ENCODE data around the gene TSPAN15. TPM values are rescaled to one million over a fixed set of nuclear protein-coding genes. Genes with fewer than 3 reads are reported as not detected.

TSPAN15 gene
- total RNA-seq, 2 donors from 2014 or later, result 4.7 to 9.9 TPM

DNA sequence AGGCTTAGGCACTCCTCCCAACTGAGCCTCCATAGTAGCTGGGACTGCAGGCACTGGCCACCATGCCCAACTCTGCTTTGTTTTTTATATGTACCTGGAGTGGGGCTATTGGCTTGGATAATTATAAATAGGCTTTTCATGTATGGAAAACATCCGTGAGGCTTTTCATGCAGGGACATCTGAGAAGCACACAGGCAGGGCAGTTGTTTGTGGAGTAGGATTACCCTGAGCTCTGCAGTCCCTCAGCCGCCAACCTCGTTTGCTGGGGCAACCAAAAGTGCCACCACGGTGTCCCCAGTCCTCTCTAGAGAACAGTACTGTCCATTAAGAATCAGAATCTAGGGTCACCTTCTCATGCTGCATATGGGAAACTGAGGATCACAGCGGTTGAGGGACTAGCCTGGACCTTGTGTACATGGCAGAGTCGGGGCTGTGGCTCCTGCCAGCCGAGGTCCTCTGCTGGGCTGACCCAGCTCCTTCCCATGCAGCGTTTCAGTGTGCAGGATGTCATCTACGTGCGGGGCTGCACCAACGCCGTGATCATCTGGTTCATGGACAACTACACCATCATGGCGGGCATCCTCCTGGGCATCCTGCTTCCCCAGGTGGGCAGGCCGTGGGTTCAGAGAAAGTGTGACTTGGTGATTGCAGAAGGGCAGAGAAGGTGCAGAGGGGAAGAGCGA is 54.5 kb downstream of the TSPAN15 start:
- no peaks in the 10 kb centered on the region for H3K36me3 ChIP-seq
- ATAC-seq (ENCODE audit: insufficient number of reproducible peaks, low FRiP score, low read depth), result no peak
- H3K27me3 ChIP-seq (replicated peaks; ENCODE audit: insufficient read depth), result no peaks in the 10 kb centered on the region
- H3K4me3 ChIP-seq, result no peak overlapping the region
- H3K9me3 ChIP-seq, result no peaks in the 10 kb centered on the region
- TF ChIP-seq, protein P1, sequence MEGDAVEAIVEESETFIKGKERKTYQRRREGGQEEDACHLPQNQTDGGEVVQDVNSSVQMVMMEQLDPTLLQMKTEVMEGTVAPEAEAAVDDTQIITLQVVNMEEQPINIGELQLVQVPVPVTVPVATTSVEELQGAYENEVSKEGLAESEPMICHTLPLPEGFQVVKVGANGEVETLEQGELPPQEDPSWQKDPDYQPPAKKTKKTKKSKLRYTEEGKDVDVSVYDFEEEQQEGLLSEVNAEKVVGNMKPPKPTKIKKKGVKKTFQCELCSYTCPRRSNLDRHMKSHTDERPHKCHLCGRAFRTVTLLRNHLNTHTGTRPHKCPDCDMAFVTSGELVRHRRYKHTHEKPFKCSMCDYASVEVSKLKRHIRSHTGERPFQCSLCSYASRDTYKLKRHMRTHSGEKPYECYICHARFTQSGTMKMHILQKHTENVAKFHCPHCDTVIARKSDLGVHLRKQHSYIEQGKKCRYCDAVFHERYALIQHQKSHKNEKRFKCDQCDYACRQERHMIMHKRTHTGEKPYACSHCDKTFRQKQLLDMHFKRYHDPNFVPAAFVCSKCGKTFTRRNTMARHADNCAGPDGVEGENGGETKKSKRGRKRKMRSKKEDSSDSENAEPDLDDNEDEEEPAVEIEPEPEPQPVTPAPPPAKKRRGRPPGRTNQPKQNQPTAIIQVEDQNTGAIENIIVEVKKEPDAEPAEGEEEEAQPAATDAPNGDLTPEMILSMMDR (IDR thresholded peaks at IDR 0.05), result no peak
- no peak for DNase-seq (ENCODE audit: low spot score)
- H3K27ac ChIP-seq, result no peak overlapping the region
- peaks cover 0 to 5% of the 10 kb centered on the region in 2 donors for H3K4me1 ChIP-seq (ENCODE audit: control insufficient read depth in 1 of 2, low read depth in 2 of 2)

DNA sequence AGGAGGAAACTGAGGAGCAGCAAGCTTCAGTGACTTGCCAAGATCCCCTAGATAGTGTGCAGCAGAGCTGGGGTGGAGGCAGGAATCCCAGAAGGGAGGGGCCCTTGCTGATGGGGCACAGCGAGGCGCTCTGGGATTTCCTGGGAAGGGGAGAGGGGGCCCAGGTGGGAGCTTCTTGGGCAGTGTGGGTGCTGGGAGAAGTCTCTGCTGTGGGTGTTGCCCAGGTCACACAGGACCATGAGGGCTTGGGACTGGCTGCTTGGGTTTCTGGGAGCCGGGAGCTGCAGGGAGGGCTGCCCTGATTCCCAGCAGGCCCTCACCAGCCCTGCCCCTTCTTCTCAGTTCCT is 55.2 kb downstream of the TSPAN15 start:
- TF ChIP-seq, protein P1 (IDR thresholded peaks at IDR 0.05), result no peak
- no peak overlapping the region for H3K4me3 ChIP-seq
- no peaks in the 10 kb centered on the region for H3K27me3 ChIP-seq (replicated peaks; ENCODE audit: insufficient read depth)
- no peaks in the 10 kb centered on the region for H3K36me3 ChIP-seq
- no peak for ATAC-seq (ENCODE audit: insufficient number of reproducible peaks, low FRiP score, low read depth)
- H3K27ac ChIP-seq, result no peak overlapping the region
- no peak for DNase-seq (ENCODE audit: low spot score)
- H3K4me1 ChIP-seq (ENCODE audit: control insufficient read depth in 1 of 2, low read depth in 2 of 2), result peaks cover 0 to 5% of the 10 kb centered on the region in 2 donors
- H3K9me3 ChIP-seq, result no peaks in the 10 kb centered on the region

DNA sequence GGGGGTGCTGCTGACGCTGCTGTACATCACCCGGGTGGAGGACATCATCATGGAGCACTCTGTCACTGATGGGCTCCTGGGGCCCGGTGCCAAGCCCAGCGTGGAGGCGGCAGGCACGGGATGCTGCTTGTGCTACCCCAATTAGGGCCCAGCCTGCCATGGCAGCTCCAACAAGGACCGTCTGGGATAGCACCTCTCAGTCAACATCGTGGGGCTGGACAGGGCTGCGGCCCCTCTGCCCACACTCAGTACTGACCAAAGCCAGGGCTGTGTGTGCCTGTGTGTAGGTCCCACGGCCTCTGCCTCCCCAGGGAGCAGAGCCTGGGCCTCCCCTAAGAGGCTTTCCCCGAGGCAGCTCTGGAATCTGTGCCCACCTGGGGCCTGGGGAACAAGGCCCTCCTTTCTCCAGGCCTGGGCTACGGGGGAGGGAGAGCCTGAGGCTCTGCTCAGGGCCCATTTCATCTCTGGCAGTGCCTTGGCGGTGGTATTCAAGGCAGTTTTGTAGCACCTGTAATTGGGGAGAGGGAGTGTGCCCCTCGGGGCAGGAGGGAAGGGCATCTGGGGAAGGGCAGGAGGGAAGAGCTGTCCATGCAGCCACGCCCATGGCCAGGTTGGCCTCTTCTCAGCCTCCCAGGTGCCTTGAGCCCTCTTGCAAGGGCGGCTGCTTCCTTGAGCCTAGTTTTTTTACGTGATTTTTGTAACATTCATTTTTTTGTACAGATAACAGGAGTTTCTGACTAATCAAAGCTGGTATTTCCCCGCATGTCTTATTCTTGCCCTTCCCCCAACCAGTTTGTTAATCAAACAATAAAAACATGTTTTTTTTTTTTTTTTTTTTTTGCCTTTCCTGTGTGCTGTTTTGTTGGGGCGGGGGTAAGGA is 55.8 kb downstream of the TSPAN15 start:
- no peaks in the 10 kb centered on the region for H3K36me3 ChIP-seq
- peak overlapping the region; percentile 60 for H3K4me3 ChIP-seq
- DNase-seq (ENCODE audit: low spot score) (no peak), ATAC-seq (ENCODE audit: insufficient number of reproducible peaks, low FRiP score, low read depth) (no peak)
- TF ChIP-seq, protein P1 (IDR thresholded peaks at IDR 0.05), result no peak
- no peaks in the 10 kb centered on the region for H3K27me3 ChIP-seq (replicated peaks; ENCODE audit: insufficient read depth)
- H3K9me3 ChIP-seq, result no peaks in the 10 kb centered on the region
- H3K4me1 ChIP-seq (ENCODE audit: control insufficient read depth in 1 of 2, low read depth in 2 of 2), result peaks cover 0 to 5% of the 10 kb centered on the region in 2 donors
- H3K27ac ChIP-seq, result no peak overlapping the region

DNA sequence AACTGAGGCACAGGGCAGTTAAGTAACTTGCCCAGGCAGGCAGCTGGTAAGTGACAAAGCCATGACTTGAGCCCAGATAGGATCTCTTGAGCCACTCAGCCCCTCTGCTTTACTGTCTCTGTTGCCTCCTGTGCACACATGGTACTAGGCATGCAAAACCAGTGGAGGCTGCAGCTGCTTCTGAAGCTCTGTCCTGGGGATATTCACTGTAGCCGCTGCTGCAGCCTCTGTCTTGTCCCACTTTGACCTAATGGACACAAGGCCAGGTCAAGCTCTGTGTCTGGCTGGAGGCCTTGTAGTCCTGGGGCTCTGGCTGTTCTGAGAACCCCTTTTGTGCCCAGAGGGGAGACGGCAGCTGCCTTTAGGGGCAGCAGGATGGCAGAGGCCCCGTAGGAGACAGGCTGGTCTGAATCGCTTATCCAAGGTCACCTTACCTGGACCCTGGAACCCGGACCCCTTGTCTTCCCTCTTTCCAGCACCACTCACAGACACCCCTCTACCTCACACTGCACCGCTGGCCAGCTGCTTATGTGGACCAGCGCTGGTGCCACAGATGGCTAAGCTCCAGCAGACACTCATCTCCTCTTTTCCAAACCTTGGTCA is 57.6 kb downstream of the TSPAN15 start:
- Histone ChIP-seq H3K9me3 (no peaks in the 10 kb centered on the region), H3K27me3 (replicated peaks; ENCODE audit: insufficient read depth) (no peaks in the 10 kb centered on the region), H3K4me3 (no peak overlapping the region), H3K36me3 (no peaks in the 10 kb centered on the region), H3K27ac (no peak overlapping the region), H3K4me1 (ENCODE audit: control insufficient read depth in 1 of 2, low read depth in 2 of 2) (peaks cover 0 to 5% of the 10 kb centered on the region in 2 donors)
- DNase-seq (ENCODE audit: low spot score) (no peak), ATAC-seq (ENCODE audit: insufficient number of reproducible peaks, low FRiP score, low read depth) (no peak)
- TF ChIP-seq, protein P1 (IDR thresholded peaks at IDR 0.05), result no peak

DNA sequence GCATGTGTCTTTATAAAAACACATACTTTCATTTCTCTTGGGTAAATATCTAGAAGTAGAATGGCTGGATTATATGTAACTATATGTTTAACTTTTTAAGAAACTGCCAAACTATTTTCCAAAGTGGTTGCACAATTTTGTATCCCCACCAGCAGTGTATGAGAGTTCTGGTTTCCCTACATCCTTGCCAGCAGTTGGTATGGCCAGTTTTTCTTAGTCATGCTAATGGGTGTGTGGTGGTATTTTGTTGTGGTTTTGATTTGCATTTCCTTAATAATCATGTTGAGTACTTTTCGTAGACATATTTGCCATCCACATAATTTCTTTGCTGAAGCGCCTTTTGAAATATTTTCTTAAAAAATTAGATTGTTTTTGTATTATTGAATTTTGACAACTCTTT is 61.6 kb downstream of the TSPAN15 start:
- Histone ChIP-seq H3K36me3 (no peaks in the 10 kb centered on the region), H3K4me3 (no peak overlapping the region), H3K9me3 (no peaks in the 10 kb centered on the region), H3K4me1 (ENCODE audit: control insufficient read depth in 1 of 2, low read depth in 2 of 2) (peaks cover 0 to 2% of the 10 kb centered on the region in 2 donors), H3K27ac (no peak overlapping the region), H3K27me3 (replicated peaks; ENCODE audit: insufficient read depth) (no peaks in the 10 kb centered on the region)
- TF ChIP-seq, protein P1 (IDR thresholded peaks at IDR 0.05), result no peak
- ATAC-seq (ENCODE audit: insufficient number of reproducible peaks, low FRiP score, low read depth), result no peak
- DNase-seq (ENCODE audit: low spot score), result no peak
